Stimulated activated CD4-positive, alpha-beta T cell treated with anti-CD3 and anti-CD28 coated beads, Interleukin-4, amount 100 ng/mL, for 1 hour (primary cell): ENCODE data around the gene ZNF837.
A peak's percentile ranks its signal among the peaks of the same experiment; 100 is the strongest.

Experiments
- DNase-seq: peaks from one replicate; pipeline ENCODE4 v3.0.0-alpha.2; 2020

The ZNF837 gene

DNA sequence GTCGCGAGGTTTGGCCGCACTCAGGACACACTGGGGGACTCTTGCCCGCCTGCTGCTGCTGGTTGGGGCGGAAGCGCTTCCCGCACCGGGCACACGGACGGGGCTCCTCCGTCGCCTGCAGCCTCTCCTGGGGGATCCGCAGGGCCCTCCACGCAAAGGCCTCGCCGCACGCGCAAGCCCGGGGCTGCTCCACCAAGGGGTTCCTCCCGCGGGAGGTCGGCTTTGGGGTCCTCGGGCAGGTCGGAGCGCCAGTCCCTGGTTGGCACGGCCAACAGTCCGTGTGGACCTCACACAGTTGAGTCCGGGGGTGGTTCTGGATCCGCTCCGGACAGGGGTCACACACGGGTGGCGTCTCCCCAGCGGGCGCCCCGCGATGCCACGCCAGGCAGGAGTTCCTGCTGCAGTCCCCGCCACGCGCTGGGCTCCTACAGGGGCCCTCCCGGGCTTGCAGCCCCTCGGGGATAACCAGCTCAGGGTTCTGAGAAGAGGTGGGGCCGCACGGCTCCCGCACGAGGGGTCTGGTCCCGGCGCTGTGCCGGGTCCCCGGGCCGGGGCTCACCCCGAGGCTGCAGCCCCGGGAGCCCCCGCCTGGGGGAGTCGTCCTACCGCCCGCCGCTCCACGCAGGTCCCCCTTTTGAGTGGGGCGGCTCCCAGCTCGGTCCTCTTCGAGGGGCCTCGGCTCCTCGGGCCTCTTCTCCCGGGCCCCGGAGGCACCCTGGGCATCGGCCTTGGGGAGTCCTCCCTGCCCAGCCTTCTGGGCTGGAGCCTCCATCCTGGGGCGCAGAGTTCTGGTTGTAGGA lies 12.1 kb downstream of the ZNF837 start:
- no peak for DNase-seq

DNA sequence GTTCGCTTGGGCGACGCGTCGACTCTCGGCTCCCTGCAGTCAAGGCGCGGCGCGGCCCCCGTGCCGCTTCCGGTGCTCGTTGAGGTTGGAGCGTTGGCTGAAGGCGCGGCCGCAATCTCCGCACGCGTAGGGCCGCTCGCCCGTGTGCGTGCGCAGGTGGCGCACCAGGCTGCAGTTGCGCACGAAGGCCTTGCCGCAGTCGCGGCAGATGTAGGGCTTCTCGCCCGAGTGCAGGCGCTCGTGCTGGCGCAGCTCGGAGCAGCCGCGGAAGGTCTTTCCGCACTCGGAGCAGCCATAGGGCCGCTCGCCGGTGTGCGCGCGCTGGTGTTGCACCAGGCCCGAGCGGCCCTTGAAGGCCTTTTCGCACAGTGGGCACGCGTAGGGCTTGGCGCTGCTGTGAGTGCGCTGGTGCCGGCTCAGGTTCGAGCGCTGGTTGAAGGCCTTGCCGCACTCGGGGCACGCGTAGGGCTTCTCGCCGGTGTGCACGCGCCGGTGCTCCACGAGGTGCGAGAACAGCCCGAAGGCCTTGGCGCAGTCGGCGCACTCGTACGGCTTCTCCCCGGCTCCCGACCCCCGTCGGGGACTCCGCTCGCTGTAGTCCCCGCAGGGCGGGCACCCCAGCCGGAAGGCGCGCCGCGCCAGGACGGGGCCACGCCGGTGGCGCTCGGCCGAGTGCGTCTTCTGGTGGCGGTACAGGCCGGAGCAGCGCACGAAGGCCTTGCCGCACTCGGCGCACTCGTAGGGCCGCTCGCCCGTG lies 13.0 kb downstream of the ZNF837 start:
- DNase-seq, result no peak

- DNase-seq, result no peak
These were observed 14.0 kb downstream of the ZNF837 start for GRCh38 chr19:58366585-58367430.

DNA sequence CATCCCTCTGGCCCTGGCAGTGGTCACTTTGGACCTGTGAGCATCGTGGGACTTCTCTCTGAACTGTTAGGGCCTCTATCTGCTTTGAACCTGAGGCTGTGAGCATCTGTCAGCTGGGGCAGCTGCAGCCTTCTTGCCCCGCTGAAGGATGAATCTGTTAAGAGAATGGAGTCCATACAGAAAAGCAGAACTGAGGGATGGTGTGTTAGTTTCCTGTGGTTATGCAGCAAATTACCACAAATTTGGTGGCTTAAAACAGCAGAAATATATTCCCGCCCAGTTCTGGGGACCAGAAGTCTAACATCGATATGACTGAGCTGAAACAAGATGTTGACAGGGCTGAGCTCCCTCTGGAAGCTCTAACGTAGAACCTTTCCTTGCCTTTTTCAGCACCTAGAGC lies 16.7 kb downstream of the ZNF837 start:
- DNase-seq, result no peak

DNA sequence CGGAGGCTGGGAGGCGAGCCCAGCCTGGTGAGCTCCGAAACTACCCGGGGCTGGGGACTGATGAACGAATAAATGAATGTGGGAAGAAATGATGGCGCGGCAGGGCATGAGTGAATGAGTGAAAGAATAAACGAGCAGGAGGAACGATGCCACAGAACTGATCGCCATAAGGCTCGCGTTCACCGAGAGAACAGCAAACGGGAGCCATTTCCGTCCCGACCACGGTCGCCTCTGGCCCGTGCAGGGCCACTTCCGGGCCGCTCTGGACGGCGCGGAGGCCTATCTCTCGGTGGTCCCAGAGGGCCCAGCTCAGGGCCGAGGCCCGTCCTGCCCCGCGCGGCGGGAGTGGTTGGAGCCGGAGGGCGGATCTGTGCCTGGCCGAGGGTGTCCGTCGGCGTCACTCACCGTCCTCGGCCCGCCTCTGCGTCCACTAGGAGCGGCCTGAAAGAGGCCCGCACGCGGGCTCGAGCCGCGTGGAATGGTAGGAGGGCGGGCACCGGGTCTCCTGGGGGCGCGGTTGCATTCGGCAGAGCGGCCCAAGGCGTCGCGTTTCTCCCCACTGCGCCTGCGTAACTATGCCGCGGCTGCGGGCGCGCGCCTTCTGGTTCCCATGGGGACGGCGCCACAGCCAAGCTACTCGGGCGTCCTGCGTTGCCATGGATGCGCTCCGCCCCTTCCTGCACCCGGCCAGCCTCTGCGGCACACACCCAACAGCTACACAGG lies 18.4 kb downstream of the ZNF837 start, which contains the start of gene ZNF497:
Gene ZNF497 (minus strand): TSS at position 480 of the 723 bp plus-strand sequence. CDS start 5,116 bp downstream, outside the sequence.
- peak; percentile 97 for DNase-seq

DNA sequence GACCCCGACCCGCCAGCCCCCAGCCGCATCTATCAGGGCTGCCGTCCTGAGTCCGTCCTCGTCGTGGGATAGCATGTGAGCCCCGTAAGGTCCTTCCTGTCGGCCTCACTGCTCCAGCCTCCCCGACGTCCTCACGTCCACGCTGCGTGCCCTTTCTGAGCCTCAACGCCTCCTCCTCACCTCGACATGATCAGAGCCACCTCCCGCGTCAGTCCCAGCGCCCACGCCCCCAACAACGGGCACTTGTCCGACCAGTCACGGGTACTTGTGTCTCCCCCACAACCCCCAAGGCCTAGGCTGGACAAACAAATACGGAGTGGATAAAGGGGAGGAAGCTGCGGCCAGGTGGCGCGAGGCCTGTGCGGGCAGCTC lies 18.9 kb downstream of the ZNF837 start:
- DNase-seq, result peak; percentile 48

DNA sequence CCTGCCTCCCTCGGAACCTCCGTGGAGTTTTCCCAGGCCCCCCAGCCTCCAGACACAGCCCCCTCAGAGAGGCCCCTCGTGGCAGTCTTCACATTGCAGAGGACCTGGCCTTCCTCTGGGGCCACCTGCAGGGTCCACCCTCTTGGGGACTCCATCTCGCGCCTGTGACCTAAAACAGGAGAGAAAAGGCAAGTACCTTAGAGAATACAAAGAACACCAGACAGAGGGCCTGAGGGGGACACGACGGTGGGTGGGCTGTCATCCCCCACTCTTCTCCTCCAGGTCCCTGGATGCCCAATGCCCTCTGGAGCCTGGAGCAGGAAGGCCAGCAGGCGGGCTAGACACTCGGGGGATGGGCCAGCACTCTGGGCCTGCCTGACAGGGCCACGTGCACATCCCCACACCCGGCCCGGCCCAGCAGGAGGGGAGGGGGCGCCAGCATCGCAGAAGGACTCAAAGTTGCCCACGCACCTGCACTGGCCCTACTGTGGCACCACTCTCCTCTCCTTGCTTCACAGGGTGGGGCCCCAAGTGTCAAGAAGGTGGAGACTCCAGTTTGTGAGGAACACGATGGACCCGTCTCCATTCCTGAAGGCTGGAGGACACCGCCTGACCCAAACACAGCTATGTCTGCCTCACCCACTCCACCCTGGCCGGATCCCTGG lies 23.2 kb downstream of the ZNF837 start:
- no peak for DNase-seq

DNA sequence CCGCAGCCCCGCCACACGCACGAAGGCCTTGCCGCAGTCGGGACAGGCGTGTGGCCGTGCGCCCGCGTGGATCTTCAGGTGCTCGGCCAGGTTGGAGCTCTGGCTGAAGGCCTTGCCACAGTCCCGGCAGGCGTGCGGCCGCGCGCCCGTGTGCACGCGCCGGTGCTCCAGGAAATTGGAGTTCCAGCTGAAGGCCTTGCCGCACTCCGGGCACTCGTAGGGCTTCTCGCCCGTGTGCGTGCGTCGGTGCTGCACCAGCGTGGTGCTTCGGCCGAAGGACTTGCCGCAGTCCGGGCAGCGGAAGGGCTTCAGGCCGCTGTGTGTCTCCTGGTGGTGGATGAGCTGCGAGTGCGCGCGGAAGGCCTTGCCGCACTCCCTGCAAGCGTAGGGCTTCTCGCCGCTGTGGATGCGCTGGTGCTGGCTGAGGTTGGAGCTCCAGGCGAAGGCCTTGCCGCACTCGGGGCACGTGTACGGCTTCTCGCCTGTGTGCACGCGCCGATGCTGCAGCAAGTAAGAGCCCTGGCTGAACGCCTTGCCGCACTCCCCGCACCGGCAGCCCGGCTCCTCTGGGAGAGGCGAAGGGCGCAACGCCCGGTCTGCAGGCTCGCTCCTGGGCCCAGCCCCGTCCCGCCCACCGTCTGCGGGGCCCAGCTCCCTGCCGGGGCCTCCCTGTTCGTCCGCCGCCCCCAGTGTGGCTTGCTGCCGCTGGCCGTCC lies 23.9 kb downstream of the ZNF837 start:
- no peak for DNase-seq

- peak; percentile 38 for DNase-seq
These were observed 24.7 kb downstream of the ZNF837 start for GRCh38 chr19:58355908-58356765.

- DNase-seq, result no peak
These were observed 25.5 kb downstream of the ZNF837 start for GRCh38 chr19:58355215-58355796.

- no peak for DNase-seq
These were observed 26.3 kb downstream of the ZNF837 start for GRCh38 chr19:58354478-58355030.

GRCh38 chr19:58353717-58354477 lies 26.9 kb downstream of the ZNF837 start:
- no peak for DNase-seq

GRCh38 chr19:58352760-58353671 lies 27.8 kb downstream of the ZNF837 start, which contains the start of gene A1BG:
A1BG (minus strand) TSS chr19:58353492; CDS start chr19:58353437, 55 bp downstream.
- DNase-seq, result no peak

DNA sequence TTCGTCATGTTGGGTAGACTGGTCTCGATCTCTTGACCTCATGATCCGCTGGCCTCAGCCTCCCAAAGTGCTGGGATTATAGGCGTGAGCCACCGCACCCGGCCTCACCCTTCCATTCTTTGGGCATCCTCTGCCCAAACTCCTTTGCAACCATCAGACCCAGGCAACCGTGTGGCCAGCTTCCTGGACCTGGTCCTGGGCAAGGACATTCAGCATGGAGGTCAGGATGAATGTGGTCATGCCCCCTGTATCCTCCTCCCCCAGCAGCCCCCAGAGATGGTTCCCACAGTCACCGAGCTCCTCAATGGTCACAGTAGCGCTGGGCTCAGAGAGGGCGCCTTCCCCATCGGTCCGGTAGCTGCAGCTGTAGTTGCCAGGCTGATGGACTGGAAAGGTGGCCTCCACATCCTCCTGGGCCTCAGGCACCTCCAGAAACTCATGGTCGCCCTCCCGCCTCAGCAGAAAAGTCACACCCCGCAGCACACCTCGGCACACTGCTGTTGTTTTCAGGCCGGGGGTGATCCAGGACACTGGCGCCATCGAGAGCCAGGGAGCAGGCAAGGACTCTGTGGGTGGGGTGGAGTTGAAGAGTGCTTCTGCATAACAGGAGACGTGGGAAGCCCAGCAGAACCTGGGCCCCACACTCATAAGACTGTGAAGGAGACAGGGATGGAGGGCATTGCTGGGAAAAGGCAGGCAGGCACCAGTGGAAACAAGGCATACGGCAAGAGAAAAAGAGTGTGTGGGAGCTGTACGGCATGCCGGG lies 28.7 kb downstream of the ZNF837 start:
- no peak for DNase-seq

- no peak for DNase-seq
These were observed 29.3 kb downstream of the ZNF837 start for GRCh38 chr19:58351558-58351878.

GRCh38 chr19:58350871-58351557 lies 29.8 kb downstream of the ZNF837 start:
- no peak for DNase-seq
